ENCODE data around the gene PIGQ. TPM values are rescaled to one million over a fixed set of nuclear protein-coding genes. Genes with fewer than 3 reads are reported as not detected.

PIGQ gene
- total RNA-seq, 4 donors from 2014 or later = 36.1 to 46.4 (median 40.7) TPM

DNA sequence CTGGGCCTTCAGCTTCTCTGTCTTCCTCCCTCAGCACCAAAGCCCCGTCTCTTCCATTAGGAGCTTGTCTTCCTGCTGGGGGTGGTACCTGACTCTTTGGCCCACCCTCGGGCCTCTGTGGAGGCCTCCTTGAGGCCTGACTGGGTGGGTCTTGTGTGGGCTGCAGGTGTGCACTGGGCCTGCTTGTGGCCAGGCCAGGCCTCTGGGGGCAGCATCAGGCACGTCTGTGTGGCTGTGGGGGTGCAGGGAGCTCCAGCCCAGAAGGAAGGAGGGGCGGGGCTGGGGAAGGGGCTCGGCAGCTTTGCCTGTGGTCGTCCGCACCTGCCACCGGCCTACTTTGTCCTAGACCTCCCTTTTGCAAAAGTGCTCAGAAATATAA lies 7.0 kb downstream of the PIGQ start:
- TF ChIP-seq, protein P1, sequence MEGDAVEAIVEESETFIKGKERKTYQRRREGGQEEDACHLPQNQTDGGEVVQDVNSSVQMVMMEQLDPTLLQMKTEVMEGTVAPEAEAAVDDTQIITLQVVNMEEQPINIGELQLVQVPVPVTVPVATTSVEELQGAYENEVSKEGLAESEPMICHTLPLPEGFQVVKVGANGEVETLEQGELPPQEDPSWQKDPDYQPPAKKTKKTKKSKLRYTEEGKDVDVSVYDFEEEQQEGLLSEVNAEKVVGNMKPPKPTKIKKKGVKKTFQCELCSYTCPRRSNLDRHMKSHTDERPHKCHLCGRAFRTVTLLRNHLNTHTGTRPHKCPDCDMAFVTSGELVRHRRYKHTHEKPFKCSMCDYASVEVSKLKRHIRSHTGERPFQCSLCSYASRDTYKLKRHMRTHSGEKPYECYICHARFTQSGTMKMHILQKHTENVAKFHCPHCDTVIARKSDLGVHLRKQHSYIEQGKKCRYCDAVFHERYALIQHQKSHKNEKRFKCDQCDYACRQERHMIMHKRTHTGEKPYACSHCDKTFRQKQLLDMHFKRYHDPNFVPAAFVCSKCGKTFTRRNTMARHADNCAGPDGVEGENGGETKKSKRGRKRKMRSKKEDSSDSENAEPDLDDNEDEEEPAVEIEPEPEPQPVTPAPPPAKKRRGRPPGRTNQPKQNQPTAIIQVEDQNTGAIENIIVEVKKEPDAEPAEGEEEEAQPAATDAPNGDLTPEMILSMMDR (IDR thresholded peaks at IDR 0.05) = no peak
- TF ChIP-seq POLR2A (IDR thresholded peaks at IDR 0.05; ENCODE audit: low read depth) (no peak), EP300 (IDR thresholded peaks at IDR 0.05) (no peak), POLR2AphosphoS5 (IDR thresholded peaks at IDR 0.05) (no peak)
- Histone ChIP-seq H3K9me3 (no peaks in the 10 kb centered on the region), H3K4me3 (no peak overlapping the region), H3K36me3 (peaks cover 0 to 59% (median 33%) of the 10 kb centered on the region in 4 donors), H3K27ac (replicated peaks in 1 of 4) (no peak overlapping the region), H3K4me1 (peaks cover 6 to 24% (median 17%) of the 10 kb centered on the region in 4 donors), H3K27me3 (no peaks in the 10 kb centered on the region)
- intact Hi-C loops (cut with DNase I) = loop anchor here (5.0 kb wide), 1 partner anchor 85 kb away; no protein-coding TSS in a partner anchor
- no peak for DNase-seq (ENCODE audit: extremely low spot score)
- 61% methylated on average over 8 of the region's 8 CpGs for whole genome bisulfite sequencing

DNA sequence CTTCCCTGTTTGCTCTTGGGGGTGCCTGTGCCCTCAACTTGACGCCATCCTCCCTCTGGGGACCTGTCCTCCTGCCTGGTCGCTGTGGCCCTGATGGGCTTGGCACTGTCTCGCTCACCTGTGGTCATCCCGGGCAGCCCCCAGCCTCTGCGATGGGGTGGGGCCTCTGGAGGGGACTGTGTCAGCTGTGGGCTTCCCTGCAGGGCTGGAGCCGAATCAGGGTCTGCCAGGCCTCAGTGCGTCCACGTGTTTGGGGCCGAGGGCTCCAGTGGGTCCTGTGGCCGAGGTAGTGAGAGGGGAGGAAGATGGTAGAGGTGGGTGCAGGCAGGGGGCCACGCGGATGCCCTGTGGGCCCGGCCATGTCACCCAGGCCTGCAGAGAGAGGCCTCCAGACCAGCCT lies 8.0 kb downstream of the PIGQ start:
- H3K4me1 ChIP-seq = peaks cover 6 to 20% (median 14%) of the 10 kb centered on the region in 4 donors
- TF ChIP-seq EP300 (IDR thresholded peaks at IDR 0.05) (no peak), POLR2AphosphoS5 (IDR thresholded peaks at IDR 0.05) (no peak), POLR2A (IDR thresholded peaks at IDR 0.05; ENCODE audit: low read depth) (no peak)
- TF ChIP-seq, protein P1 (IDR thresholded peaks at IDR 0.05) = no peak
- DNase-seq (ENCODE audit: extremely low spot score) = no peak

DNA sequence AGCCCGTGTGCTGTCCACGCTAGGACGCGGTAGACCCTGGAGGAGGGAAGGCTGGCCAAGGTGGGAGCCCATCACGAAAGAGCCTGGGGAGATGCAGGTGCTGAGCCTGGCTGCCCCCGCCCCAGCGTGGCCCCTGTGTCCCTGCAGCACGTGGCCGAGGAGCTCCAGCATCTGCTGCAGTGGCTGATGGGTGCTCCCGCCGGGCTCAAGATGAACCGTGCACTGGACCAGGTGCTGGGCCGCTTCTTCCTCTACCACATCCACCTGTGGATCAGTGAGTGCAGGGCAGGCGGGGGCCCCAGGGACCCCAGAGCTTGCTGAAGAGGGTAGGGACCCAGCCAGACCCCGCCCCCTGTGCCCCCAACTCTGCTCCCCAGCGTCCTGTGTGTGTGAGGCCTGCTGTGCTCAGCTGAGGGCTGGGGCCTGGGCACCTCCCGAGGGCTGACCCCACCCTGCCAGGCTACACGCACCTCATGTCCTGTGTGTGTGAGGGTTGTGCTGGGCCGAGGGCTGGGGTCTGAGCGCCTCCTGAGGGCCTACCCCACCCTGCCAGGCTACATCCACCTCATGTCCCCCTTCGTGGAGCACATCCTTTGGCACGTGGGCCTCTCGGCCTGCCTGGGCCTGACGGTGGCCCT lies 8.6 kb downstream of the PIGQ start:
- H3K4me1 ChIP-seq = peaks cover 6 to 20% (median 12%) of the 10 kb centered on the region in 4 donors
- no peaks in the 10 kb centered on the region for H3K9me3 ChIP-seq
- H3K4me3 ChIP-seq = no peak overlapping the region
- 100% methylated on average over 5 of the region's 24 CpGs for WGBS
- H3K36me3 ChIP-seq = peaks cover 0 to 55% (median 36%) of the 10 kb centered on the region in 4 donors
- TF ChIP-seq POLR2AphosphoS5 (IDR thresholded peaks at IDR 0.05) (no peak), EP300 (IDR thresholded peaks at IDR 0.05) (no peak), POLR2A (IDR thresholded peaks at IDR 0.05; ENCODE audit: low read depth) (no peak)
- TF ChIP-seq, protein P1 (IDR thresholded peaks at IDR 0.05) = no peak
- no peaks in the 10 kb centered on the region for H3K27me3 ChIP-seq
- no peak for DNase-seq (ENCODE audit: extremely low spot score)
- no peak overlapping the region for H3K27ac ChIP-seq (replicated peaks in 1 of 4)
- intact Hi-C loops (cut with DNase I) = loop anchor here (5.0 kb wide), 1 partner anchor 84 kb away; no protein-coding TSS in a partner anchor

More for the DNA sequence above, 8.0 kb downstream of the PIGQ start:
- Histone ChIP-seq H3K27ac (replicated peaks in 1 of 4) (no peak overlapping the region), H3K27me3 (no peaks in the 10 kb centered on the region), H3K4me3 (no peak overlapping the region), H3K36me3 (peaks cover 0 to 52% (median 33%) of the 10 kb centered on the region in 4 donors), H3K9me3 (no peaks in the 10 kb centered on the region)
- 94% methylated on average over 7 of the region's 13 CpGs for WGBS
- intact Hi-C loops (cut with DNase I) = loop anchor here (5.0 kb wide), 1 partner anchor 85 kb away; no protein-coding TSS in a partner anchor

DNA sequence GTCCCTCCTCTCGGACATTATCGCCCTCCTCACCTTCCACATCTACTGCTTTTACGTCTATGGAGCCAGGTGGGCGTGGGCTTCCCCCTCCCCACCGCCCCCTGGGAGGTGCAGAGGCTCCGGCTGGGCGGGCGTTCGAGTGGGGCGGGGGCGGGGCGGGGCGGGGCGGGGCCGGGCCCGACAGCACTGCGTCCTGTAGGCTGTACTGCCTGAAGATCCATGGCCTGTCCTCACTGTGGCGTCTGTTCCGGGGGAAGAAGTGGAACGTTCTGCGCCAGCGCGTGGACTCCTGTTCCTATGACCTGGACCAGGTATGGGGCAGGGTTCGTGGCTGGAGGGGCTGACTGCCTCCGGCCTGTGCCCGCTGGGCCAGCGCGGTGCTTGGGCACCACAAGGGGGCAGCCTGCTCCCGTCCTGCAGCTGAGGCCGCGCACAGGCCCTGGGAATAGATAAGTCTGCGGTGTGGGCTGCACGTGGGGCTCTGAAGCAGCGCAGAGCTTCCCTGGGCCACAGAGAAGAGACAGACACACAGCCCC lies 9.2 kb downstream of the PIGQ start:
- no peak for DNase-seq (ENCODE audit: extremely low spot score)
- H3K4me3 ChIP-seq = peak overlapping the region in 3 of 4 donors; percentile 9 to 34 (median 31)
- WGBS = no CpG with 5 or more reads among the region's 34 CpGs
- peak overlapping the region in 1 of 4 donors; percentile 3 for H3K27ac ChIP-seq (replicated peaks in 1 of 4)
- no peaks in the 10 kb centered on the region for H3K9me3 ChIP-seq
- peaks cover 6 to 20% (median 14%) of the 10 kb centered on the region in 4 donors for H3K4me1 ChIP-seq
- TF ChIP-seq, protein P1 (IDR thresholded peaks at IDR 0.05) = peak; percentile 59 to 84 (median 69)
- no peak for TF ChIP-seq POLR2A (IDR thresholded peaks at IDR 0.05; ENCODE audit: low read depth)
- intact Hi-C loops (cut with DNase I) = loop anchor here (5.0 kb wide), 1 partner anchor 83 kb away; no protein-coding TSS in a partner anchor
- H3K36me3 ChIP-seq = peaks cover 0 to 51% (median 33%) of the 10 kb centered on the region in 4 donors
- no peaks in the 10 kb centered on the region for H3K27me3 ChIP-seq
